BE2C (cell line): ENCODE measurements around the gene TMEM161B.
"Not testable (repeated sequence)": the region's sequence is repeated elsewhere in the genome, so short reads cannot be mapped to it uniquely, and the experiment has no call there.

Experiments
- DNase-seq: peaks from one replicate; pipeline ENCODE4 v3.0.0-alpha.2; 2020
- H3K27me3 ChIP-seq: fragments of 250-450 bp; sonication (Bioruptor Pico); 2 replicates; pipeline ENCODE4 v1.5.1; 2020; ENCODE audit warnings: mild to moderate bottlenecking
- H3K36me3 ChIP-seq: fragments of 250-450 bp; sonication (Bioruptor Pico); 2 replicates; pipeline ENCODE4 v1.5.1; 2020; ENCODE audit warnings: mild to moderate bottlenecking
- H3K4me1 ChIP-seq: fragments of 250-450 bp; sonication (Bioruptor Pico); 2 replicates; pipeline ENCODE4 v1.5.1; 2020
- H3K4me3 ChIP-seq: 2 replicates; pipeline ENCODE4 v1.5.1; 2011; ENCODE audit warnings: low read depth, low read length
- H3K9me3 ChIP-seq: fragments of 250-450 bp; sonication (Bioruptor Pico); 2 replicates; pipeline ENCODE4 v1.5.1; 2020
- CTCF ChIP-seq: IDR thresholded peaks from 2 replicates; pipeline ENCODE4 v1.5.1; 2012; ENCODE audit warnings: mild to moderate bottlenecking, low read depth, low read length

Gene TMEM161B

GRCh38 chr5:88245893-88246244 lies 22.8 kb downstream of the TMEM161B start:
- no peak for DNase-seq
- Histone ChIP-seq H3K4me3 (no peak overlapping the region), H3K27me3 (no peaks in the 10 kb centered on the region), H3K4me1 (peaks cover 4% of the 10 kb centered on the region), H3K36me3 (no peaks in the 10 kb centered on the region), H3K9me3 (no peaks in the 10 kb centered on the region)
- no peak for TF ChIP-seq CTCF

- no peak for DNase-seq
- H3K27me3 ChIP-seq, result no peaks in the 10 kb centered on the region
- no peak for TF ChIP-seq CTCF
- no peaks in the 10 kb centered on the region for H3K9me3 ChIP-seq
- no peaks in the 10 kb centered on the region for H3K36me3 ChIP-seq
- peaks cover 4% of the 10 kb centered on the region for H3K4me1 ChIP-seq
- no peak overlapping the region for H3K4me3 ChIP-seq
These were observed 23.3 kb downstream of the TMEM161B start for GRCh38 chr5:88245241-88245892.

GRCh38 chr5:88244686-88245085 lies 24.0 kb downstream of the TMEM161B start:
- no peaks in the 10 kb centered on the region for H3K27me3 ChIP-seq
- no peak overlapping the region for H3K4me3 ChIP-seq
- no peaks in the 10 kb centered on the region for H3K9me3 ChIP-seq
- no peak for TF ChIP-seq CTCF
- H3K36me3 ChIP-seq, result no peaks in the 10 kb centered on the region
- peaks cover 4% of the 10 kb centered on the region for H3K4me1 ChIP-seq
- no peak for DNase-seq

GRCh38 chr5:88243493-88243892 lies 25.2 kb downstream of the TMEM161B start:
- DNase-seq, H3K27me3 ChIP-seq, H3K4me1 ChIP-seq, H3K4me3 ChIP-seq, H3K9me3 ChIP-seq, H3K36me3 ChIP-seq: not testable (repeated sequence)

- no peak for DNase-seq
- Histone ChIP-seq H3K9me3 (no peaks in the 10 kb centered on the region), H3K4me1 (peaks cover 3% of the 10 kb centered on the region), H3K4me3 (no peak overlapping the region), H3K36me3 (no peaks in the 10 kb centered on the region), H3K27me3 (no peaks in the 10 kb centered on the region)
- TF ChIP-seq CTCF, result no peak
These were observed 29.9 kb downstream of the TMEM161B start for GRCh38 chr5:88238732-88239131.

GRCh38 chr5:88236866-88237642 lies 31.6 kb downstream of the TMEM161B start:
- Histone ChIP-seq H3K9me3 (no peaks in the 10 kb centered on the region), H3K36me3 (no peaks in the 10 kb centered on the region), H3K27me3 (no peaks in the 10 kb centered on the region), H3K4me3 (no peak overlapping the region), H3K4me1 (no peaks in the 10 kb centered on the region; the same call in 1 of the 2 replicates)
- no peak for TF ChIP-seq CTCF
- no peak for DNase-seq
